ENCODE data around the gene DUS1L. TPM values are rescaled to one million over a fixed set of nuclear protein-coding genes. Genes with fewer than 3 reads are reported as not detected.

The DUS1L gene
- total and polyA plus RNA-seq, 2 experiments from 2014 or later: 66.0 to 122 TPM

DNA sequence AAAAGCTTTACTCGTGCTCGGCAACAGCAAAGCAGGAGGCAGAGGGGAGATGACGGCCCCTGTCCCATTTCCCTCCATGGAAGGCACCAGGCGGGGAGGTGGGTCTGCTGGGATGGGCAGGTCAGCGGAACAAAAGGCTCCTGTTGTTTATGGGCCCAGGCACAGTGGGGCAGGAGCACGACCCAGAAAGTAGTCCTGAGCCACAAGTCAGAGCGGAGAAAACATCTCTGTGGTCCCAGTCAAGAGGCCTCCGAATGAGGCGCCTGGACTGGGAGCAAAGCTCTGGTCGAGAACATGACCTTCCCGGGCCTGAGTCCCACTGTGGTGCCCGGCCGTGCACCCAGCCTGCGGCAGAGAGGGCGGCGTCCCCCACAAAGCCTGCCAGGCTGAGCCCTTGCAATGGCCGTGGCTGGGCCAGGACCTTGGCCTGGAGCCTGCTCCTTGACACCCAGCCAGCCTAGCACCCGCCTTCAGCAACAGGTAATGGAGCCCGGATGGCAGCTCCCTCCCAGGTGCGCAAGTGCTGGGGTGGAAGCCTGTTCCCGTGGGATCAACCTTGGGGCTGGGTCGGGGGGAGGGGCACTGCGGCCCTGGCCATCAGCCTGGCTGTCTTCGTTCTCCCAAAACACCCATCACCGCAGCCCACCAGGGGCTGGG is 17.6 kb downstream of the DUS1L start:
- H3K27ac ChIP-seq (ENCODE audit: low read depth): no peak overlapping the region
- H3K36me3 ChIP-seq (ENCODE audit: insufficient read depth): no peaks in the 10 kb centered on the region
- no peaks in the 10 kb centered on the region for H3K4me1 ChIP-seq (ENCODE audit: insufficient read depth)
- H3K9me3 Mint-ChIP-seq: no peaks in the 10 kb centered on the region
- H3K27me3 ChIP-seq (ENCODE audit: insufficient read depth): no peaks in the 10 kb centered on the region
- 0 out of 2 replicates have a peak, but pooled peaks cover under 1% of the 10 kb centered on the region for H3F3A ChIP-seq (replicated peaks; ENCODE audit: low read depth)
- no peak overlapping the region for H3K4me2 ChIP-seq
- H3K9me2 ChIP-seq (ENCODE audit: insufficient read depth): no peaks in the 10 kb centered on the region
- H3K4me3 ChIP-seq: no peak overlapping the region
- no peak for TF ChIP-seq STAT1 (IDR thresholded peaks at IDR 0.05; ENCODE audit: unreplicated experiment)
- no peak for TF ChIP-seq NANOG (IDR thresholded peaks at IDR 0.05; ENCODE audit: borderline replicate concordance)
- TF ChIP-seq EZH2 (IDR thresholded peaks at IDR 0.05; ENCODE audit: low read depth, unreplicated experiment): no peak
- TF ChIP-seq JUNB (IDR thresholded peaks at IDR 0.05; ENCODE audit: unreplicated experiment): no peak
- TF ChIP-seq CREB1 (CRISPR knock-in tag; IDR thresholded peaks at IDR 0.05; ENCODE audit: low read depth): no peak
- no peak for TF ChIP-seq ZNF331 (CRISPR knock-in tag; IDR thresholded peaks at IDR 0.05; ENCODE audit: low read depth)
- no peak for TF ChIP-seq POLR2AphosphoS5 (IDR thresholded peaks at IDR 0.05; ENCODE audit: low read depth)
- TF ChIP-seq, protein P1, sequence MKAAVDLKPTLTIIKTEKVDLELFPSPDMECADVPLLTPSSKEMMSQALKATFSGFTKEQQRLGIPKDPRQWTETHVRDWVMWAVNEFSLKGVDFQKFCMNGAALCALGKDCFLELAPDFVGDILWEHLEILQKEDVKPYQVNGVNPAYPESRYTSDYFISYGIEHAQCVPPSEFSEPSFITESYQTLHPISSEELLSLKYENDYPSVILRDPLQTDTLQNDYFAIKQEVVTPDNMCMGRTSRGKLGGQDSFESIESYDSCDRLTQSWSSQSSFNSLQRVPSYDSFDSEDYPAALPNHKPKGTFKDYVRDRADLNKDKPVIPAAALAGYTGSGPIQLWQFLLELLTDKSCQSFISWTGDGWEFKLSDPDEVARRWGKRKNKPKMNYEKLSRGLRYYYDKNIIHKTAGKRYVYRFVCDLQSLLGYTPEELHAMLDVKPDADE (IDR thresholded peaks at IDR 0.05): no peak
- no peak for TF ChIP-seq EZH2phosphoT487 (IDR thresholded peaks at IDR 0.05; ENCODE audit: unreplicated experiment)
- no peak overlapping the region for H3K27ac Mint-ChIP-seq
- H3K4me3 Mint-ChIP-seq: no peak overlapping the region; the same call in 2 of the 3 replicates
- DNase-seq (ENCODE audit: low spot score) (no peak), ATAC-seq (no peak)
- H3K27me3 Mint-ChIP-seq (ENCODE audit: insufficient read depth, low read depth, poor library complexity): peaks cover 4% of the 10 kb centered on the region
- peaks cover 9% of the 10 kb centered on the region; the same call in 1 of the 2 replicates for H3K79me2 ChIP-seq (replicated peaks; ENCODE audit: insufficient read depth)
- H4K20me1 ChIP-seq (replicated peaks; ENCODE audit: insufficient read depth): peaks cover 7% of the 10 kb centered on the region; the same call in 1 of the 2 replicates
- H2AFZ ChIP-seq: no peak overlapping the region
- H3K36me3 Mint-ChIP-seq (ENCODE audit: low read depth): peaks cover 8% of the 10 kb centered on the region
- peaks cover 3% of the 10 kb centered on the region; the same call in 2 of the 3 replicates for H3K4me1 Mint-ChIP-seq

DNA sequence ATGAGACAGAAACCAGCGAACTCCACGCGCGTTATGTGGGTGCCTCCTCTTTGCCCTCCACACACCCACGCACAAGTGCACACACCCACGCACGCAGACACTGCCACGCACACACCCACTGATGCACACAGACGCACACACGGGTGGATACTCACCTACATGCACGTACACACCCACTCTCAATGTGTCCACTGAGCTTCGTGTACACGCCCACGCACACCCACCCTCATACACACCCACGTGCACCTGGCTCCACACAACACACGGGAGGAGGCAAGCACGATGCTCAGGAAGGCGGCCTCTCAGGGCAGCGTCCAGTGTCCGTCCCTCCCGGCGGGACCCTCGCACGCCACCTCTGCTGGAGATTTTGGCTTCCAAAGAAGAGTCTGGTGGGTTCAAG is 18.2 kb downstream of the DUS1L start:
- H3K9me2 ChIP-seq (ENCODE audit: insufficient read depth): no peaks in the 10 kb centered on the region
- no peak for DNase-seq (ENCODE audit: low spot score)
- H3K27me3 ChIP-seq (ENCODE audit: insufficient read depth): no peaks in the 10 kb centered on the region
- H3K4me1 Mint-ChIP-seq: peaks cover 8% of the 10 kb centered on the region
- peaks cover under 1% of the 10 kb centered on the region; the same call in 1 of the 2 replicates for H4K20me1 ChIP-seq (replicated peaks; ENCODE audit: insufficient read depth)
- H3K9me3 Mint-ChIP-seq: no peaks in the 10 kb centered on the region
- ATAC-seq: no peak
- H3K4me3 ChIP-seq: no peak overlapping the region
- TF ChIP-seq, protein P1 (IDR thresholded peaks at IDR 0.05): no peak
- H3K4me1 ChIP-seq (ENCODE audit: insufficient read depth): no peaks in the 10 kb centered on the region
- no peaks in the 10 kb centered on the region for H3K36me3 ChIP-seq (ENCODE audit: insufficient read depth)
- no peak overlapping the region for H2AFZ ChIP-seq
- peaks cover 6% of the 10 kb centered on the region for H3K27me3 Mint-ChIP-seq (ENCODE audit: insufficient read depth, low read depth, poor library complexity)
- no peak overlapping the region for H3K27ac ChIP-seq (ENCODE audit: low read depth)
- H3K27ac Mint-ChIP-seq: no peak overlapping the region
- H3F3A ChIP-seq (replicated peaks; ENCODE audit: low read depth): no peaks in the 10 kb centered on the region
- H3K4me3 Mint-ChIP-seq: no peak overlapping the region; the same call in 2 of the 3 replicates
- peaks cover 3% of the 10 kb centered on the region; the same call in 1 of the 2 replicates for H3K79me2 ChIP-seq (replicated peaks; ENCODE audit: insufficient read depth)
- peaks cover 8% of the 10 kb centered on the region for H3K36me3 Mint-ChIP-seq (ENCODE audit: low read depth)
- H3K4me2 ChIP-seq: no peak overlapping the region

All from GM23338 (cell line).